Transverse colon (tissue), 3 donors: ENCODE results near the gene DNER.

Source experiments
- CTCF ChIP-seq, 5 experiments: fragments of 200-600 bp in 3 of 5; fragments of 450-650 bp in 2 of 5; sonication (generic) in 3 of 5; IDR thresholded peaks; 1 replicate in 2 of 5; 2 replicates in 3 of 5; pipeline ENCODE4 v1.5.1; 2016 to 2017; ENCODE audit warnings: antibody characterized with exemption in 5 of 5, inconsistent platforms in 3 of 5, mild to moderate bottlenecking in 2 of 5, moderate library complexity in 1 of 5
- POLR2A ChIP-seq: fragments of 450-650 bp; IDR thresholded peaks from one replicate; pipeline ENCODE4 v1.6.1; 2016; ENCODE audit warnings: antibody characterized with exemption, mild to moderate bottlenecking, moderate library complexity

GRCh38 chr2:229520691-229521096 lies 193.7 kb downstream of the DNER start:
- TF ChIP-seq CTCF (IDR thresholded peaks at IDR 0.05) (no peak), POLR2A (no peak)
